ENCODE measurements around the gene KRTAP3-2. TPM values are rescaled to one million over a fixed set of nuclear protein-coding genes. Genes with fewer than 3 reads are reported as not detected.

The KRTAP3-2 gene
- total RNA-seq, 2 experiments from 2014 or later: not detected

DNA sequence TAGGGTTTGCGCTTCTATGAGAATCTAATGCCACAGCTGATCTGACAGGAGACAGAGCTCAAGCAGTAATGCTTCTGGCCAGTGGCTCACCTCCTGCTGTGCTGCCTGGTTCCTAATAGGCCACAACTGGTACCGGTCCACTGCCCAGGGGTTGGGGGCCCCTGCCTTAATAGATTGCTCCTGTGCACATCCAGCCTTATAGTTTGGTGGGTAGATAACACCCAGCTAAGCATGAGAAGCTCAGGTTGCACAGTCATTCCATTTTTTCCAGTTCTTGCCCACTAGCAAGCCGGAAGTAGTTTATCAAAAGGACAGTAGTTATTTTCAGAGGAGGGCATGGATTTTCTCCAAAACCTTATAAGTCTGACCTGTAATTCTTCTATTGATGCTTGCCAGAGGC, 19.7 kb upstream of the KRTAP3-2 start:
- Mint-ChIP-seq H3K27ac (no peak overlapping the region), H3K4me1 (peaks cover 2% of the 10 kb centered on the region), H3K27me3 (peaks cover 2% of the 10 kb centered on the region), H3K36me3 (no peaks in the 10 kb centered on the region), H3K9me3 (no peaks in the 10 kb centered on the region), H3K4me3 (no peak overlapping the region)
- no peak for DNase-seq
- no peak for ATAC-seq (ENCODE audit: low read depth)
- POLR2A ChIA-PET: no interaction called here

DNA sequence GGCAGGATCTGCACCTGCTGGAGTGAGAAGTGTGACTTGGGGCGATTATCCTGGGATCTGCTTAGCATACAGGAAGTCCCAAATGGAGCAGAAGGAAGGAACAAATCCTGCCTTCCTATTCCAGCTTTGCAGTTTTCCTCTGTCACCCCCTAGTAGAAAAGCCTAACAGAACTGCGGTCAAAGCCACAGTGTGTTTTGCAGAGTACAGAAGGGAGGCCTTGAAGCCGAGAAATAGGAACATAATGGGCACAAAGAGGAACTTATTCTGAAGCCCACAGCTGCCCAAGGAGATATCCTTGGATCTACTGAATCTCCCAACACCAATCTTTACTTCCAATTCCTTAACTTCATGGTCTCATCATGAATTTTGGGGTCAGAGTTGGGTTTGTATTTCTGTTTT, 18.8 kb upstream of the KRTAP3-2 start:
- DNase-seq: no peak
- no peak overlapping the region for H3K27ac Mint-ChIP-seq
- peaks cover 2% of the 10 kb centered on the region for H3K27me3 Mint-ChIP-seq
- no peaks in the 10 kb centered on the region for H3K36me3 Mint-ChIP-seq
- ATAC-seq (ENCODE audit: low read depth): no peak
- no peaks in the 10 kb centered on the region for H3K4me1 Mint-ChIP-seq
- no peak overlapping the region for H3K4me3 Mint-ChIP-seq
- H3K9me3 Mint-ChIP-seq: no peaks in the 10 kb centered on the region
- POLR2A ChIA-PET: no interaction called here

DNA sequence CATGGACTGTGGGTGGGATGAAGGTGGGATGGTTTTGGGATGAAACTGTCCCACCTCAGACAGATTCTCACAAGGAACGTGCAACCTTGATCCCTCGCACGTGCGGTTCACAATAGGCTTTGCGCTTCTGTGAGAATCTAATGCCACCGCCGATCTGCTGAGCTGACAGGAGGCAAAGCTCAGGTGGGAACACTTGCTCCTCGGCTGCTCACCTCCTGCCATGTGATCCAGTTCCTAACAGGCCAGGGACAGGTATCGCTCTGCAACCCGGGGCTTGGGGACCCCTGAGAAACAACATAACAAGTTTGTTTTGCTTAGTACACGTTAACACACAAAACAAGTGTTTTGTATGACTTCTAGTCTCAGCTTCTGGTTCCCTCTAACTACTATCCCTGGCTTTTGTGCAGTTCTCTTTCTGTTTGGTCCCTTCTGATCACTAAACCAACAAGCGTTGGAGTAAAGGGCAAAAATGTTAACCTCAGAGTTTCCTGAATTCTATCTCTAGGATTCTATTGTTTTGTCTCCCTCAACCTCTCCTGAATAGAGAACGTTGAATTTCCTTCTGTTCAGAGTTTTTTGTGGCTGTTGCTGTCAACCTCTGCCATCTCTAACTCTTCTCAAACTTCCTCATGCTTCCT, 17.0 kb upstream of the KRTAP3-2 start:
- no peaks in the 10 kb centered on the region for H3K9me3 Mint-ChIP-seq
- no peak overlapping the region for H3K27ac Mint-ChIP-seq
- POLR2A ChIA-PET: no interaction called here
- H3K27me3 Mint-ChIP-seq: peaks cover 2% of the 10 kb centered on the region
- H3K36me3 Mint-ChIP-seq: no peaks in the 10 kb centered on the region
- H3K4me3 Mint-ChIP-seq: no peak overlapping the region
- no peaks in the 10 kb centered on the region for H3K4me1 Mint-ChIP-seq
- ATAC-seq (ENCODE audit: low read depth) (no peak), DNase-seq (no peak)

DNA sequence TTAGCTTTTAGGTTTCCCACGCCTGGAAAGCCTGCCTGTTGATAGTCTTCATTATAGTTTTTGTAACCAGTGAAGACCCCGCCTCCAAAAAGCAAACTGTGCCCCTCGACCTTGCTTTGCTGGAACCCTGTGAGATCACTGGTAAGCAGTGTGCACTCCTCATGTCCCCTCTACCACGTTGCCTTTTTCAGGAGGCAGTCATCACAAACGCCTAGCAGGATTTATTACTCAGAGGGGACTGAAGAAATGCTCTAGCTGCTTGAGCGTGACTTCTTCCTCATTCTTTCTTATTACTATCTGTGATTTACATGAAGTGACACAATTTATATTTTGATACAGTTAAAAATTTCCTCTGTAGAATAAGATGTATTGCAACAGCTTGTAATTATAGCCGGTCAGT, 15.7 kb upstream of the KRTAP3-2 start:
- ATAC-seq (ENCODE audit: low read depth): no peak
- Mint-ChIP-seq H3K36me3 (no peaks in the 10 kb centered on the region), H3K27ac (no peak overlapping the region), H3K9me3 (no peaks in the 10 kb centered on the region), H3K4me1 (no peaks in the 10 kb centered on the region), H3K4me3 (no peak overlapping the region), H3K27me3 (peaks cover 2% of the 10 kb centered on the region)
- POLR2A ChIA-PET: no interaction called here
- no peak for DNase-seq

DNA sequence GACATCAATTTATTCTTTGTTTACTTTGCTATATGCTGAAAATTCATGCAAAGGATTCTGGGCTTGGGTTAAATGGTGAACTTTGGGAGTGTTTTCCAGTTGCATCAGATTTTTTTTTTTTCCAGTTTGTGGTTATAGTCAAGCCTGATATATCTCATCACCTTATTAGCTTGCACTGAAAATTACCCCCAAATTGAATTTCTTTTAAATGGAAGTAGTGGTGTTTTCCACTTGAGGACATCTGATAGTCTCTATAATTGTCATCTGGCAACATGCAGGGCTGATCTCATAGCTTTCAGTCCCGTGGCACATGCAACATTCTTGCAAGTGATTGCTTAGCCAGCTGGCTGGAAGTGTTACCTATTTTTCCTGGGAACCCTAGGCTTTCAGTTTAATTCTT, 13.9 kb upstream of the KRTAP3-2 start:
- H3K27ac Mint-ChIP-seq: no peak overlapping the region
- DNase-seq (no peak), ATAC-seq (ENCODE audit: low read depth) (no peak)
- no peaks in the 10 kb centered on the region for H3K36me3 Mint-ChIP-seq
- no peak overlapping the region for H3K4me3 Mint-ChIP-seq
- peaks cover 2% of the 10 kb centered on the region for H3K27me3 Mint-ChIP-seq
- no peaks in the 10 kb centered on the region for H3K9me3 Mint-ChIP-seq
- POLR2A ChIA-PET: no interaction called here
- no peaks in the 10 kb centered on the region for H3K4me1 Mint-ChIP-seq

DNA sequence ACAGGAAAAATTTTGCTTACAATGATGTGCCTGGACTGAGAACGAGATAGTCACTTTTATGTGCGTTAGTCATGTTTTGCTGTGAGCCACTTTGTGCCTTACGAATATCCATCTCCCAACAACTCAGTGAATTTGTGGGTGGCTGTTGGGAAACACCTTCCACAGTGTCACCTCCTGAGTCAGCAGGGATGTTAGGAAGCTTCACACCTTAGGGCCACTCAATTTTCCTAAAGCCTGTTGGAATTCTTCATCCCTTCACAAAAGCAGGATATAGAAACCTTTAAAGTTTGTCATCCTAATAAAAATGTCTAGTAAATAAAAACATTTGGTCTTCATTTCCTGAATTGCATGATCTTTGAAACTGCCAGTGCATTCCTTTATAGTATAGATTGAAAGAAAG, 13.5 kb upstream of the KRTAP3-2 start:
- no peaks in the 10 kb centered on the region for H3K4me1 Mint-ChIP-seq
- POLR2A ChIA-PET: no interaction called here
- H3K9me3 Mint-ChIP-seq: no peaks in the 10 kb centered on the region
- ATAC-seq (ENCODE audit: low read depth): no peak
- H3K27me3 Mint-ChIP-seq: peaks cover 2% of the 10 kb centered on the region
- H3K27ac Mint-ChIP-seq: no peak overlapping the region
- DNase-seq: no peak
- no peaks in the 10 kb centered on the region for H3K36me3 Mint-ChIP-seq
- H3K4me3 Mint-ChIP-seq: no peak overlapping the region

DNA sequence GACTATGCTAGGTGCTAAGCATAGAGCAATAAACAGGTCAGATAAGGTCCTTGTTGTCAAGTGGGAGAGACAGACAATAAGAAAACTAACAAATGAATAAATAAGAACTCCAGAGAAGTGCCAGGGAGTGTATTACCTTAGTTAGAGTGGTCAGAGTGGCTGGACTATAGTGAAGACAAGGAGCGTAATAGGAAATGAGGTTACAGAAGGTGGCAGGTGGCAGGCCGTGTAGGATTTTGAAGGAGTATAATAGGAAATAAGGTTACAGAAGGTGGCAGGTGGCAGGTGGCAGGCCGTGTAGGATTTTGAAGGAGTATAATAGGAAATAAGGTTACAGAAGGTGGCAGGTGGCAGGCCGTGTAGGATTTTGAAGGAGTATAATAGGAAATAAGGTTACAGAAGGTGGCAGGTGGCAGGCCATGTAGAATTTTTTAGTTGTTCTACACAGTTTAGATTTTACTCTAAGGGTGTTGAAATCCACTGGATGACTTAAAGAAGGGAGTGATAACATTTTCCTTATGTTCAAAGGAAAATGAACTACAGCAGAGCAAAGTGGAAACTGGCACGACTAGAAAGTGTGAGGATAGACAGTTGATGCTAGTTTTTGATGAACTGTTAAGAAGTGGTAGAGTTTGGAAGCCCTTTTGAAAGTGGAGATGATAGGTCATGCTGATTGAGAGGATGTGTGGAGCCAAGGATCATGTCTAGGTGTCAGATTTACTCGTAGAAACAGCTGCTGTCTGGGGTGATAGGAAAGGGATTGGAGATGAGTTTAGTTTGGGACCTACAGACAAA, 12.8 kb upstream of the KRTAP3-2 start:
- POLR2A ChIA-PET: no interaction called here
- H3K36me3 Mint-ChIP-seq: no peaks in the 10 kb centered on the region
- H3K27ac Mint-ChIP-seq: no peak overlapping the region
- peaks cover 2% of the 10 kb centered on the region for H3K27me3 Mint-ChIP-seq
- DNase-seq: no peak
- no peak for ATAC-seq (ENCODE audit: low read depth)
- H3K9me3 Mint-ChIP-seq: no peaks in the 10 kb centered on the region
- H3K4me1 Mint-ChIP-seq: no peaks in the 10 kb centered on the region
- H3K4me3 Mint-ChIP-seq: no peak overlapping the region

DNA sequence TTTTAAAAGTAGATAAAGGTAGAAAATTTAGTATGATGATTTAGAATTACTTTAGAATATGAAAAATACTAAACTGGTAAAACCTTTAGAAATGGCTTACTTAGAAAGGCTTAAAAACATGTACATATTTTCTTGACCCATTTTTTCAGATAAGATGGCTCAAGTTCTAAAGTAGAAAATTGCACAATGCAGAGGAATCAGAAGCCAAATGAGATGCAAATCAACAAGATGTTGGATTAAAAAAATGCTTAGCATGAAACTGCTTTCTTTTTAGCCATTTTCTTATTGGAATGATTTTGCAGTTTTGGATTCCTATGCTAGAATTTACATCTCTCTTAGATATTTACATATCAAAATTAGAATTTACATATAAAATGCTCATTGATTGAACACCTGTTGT, 10.7 kb upstream of the KRTAP3-2 start:
- H3K9me3 Mint-ChIP-seq: no peaks in the 10 kb centered on the region
- peaks cover 2% of the 10 kb centered on the region for H3K27me3 Mint-ChIP-seq
- no peak for ATAC-seq (ENCODE audit: low read depth)
- no peaks in the 10 kb centered on the region for H3K4me1 Mint-ChIP-seq
- DNase-seq: no peak
- H3K27ac Mint-ChIP-seq: no peak overlapping the region
- POLR2A ChIA-PET: no interaction called here
- H3K4me3 Mint-ChIP-seq: no peak overlapping the region
- no peaks in the 10 kb centered on the region for H3K36me3 Mint-ChIP-seq

DNA sequence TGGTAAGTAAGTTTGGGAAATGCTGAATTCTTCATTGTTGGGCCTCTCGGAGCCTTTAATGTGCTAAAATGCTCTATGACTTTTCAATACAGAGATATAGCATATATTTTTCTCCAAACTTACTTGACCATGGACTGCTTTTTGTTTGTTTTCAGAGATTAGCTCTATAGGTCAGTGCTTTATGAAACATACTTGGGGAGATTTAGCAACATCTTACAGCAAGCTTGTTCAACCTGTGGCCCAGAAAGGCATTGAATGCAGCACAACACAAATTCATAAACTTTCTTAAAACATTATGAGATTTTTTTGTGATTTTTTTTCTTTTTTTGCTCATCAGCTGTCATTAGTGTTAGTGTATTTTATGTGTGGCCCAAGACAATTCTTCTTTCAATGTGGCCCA, 10.2 kb upstream of the KRTAP3-2 start:
- Mint-ChIP-seq H3K27me3 (peaks cover 2% of the 10 kb centered on the region), H3K36me3 (no peaks in the 10 kb centered on the region), H3K4me1 (no peaks in the 10 kb centered on the region), H3K4me3 (no peak overlapping the region), H3K9me3 (no peaks in the 10 kb centered on the region), H3K27ac (no peak overlapping the region)
- DNase-seq: no peak
- ATAC-seq (ENCODE audit: low read depth): no peak
- POLR2A ChIA-PET: no interaction called here

DNA sequence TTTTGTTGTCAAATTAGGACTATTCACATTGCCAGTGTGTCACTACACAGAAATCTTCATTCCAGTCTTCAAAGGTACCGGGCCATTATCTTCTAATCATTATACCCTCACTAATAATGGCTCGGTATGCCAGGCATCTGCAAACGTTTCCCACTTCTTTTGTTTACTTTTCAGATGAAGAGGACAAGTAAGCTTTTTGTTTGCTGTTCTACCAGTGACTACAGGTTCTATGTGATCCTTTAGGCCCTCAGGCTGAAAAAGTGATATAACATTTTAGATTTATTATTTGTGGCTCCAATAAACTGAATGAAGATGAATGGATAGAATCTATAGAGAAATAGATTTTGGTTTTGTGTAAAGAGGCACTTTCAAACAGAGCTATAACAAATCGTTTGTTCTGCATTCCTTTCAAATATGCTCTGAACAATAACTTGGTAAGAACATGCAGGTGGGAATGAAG, 9.6 kb upstream of the KRTAP3-2 start:
- POLR2A ChIA-PET: no interaction called here
- no peak overlapping the region for H3K27ac Mint-ChIP-seq
- ATAC-seq (ENCODE audit: low read depth) (no peak), DNase-seq (no peak)
- H3K36me3 Mint-ChIP-seq: no peaks in the 10 kb centered on the region
- H3K4me3 Mint-ChIP-seq: no peak overlapping the region
- H3K9me3 Mint-ChIP-seq: no peaks in the 10 kb centered on the region
- no peaks in the 10 kb centered on the region for H3K4me1 Mint-ChIP-seq
- peaks cover 1% of the 10 kb centered on the region for H3K27me3 Mint-ChIP-seq

DNA sequence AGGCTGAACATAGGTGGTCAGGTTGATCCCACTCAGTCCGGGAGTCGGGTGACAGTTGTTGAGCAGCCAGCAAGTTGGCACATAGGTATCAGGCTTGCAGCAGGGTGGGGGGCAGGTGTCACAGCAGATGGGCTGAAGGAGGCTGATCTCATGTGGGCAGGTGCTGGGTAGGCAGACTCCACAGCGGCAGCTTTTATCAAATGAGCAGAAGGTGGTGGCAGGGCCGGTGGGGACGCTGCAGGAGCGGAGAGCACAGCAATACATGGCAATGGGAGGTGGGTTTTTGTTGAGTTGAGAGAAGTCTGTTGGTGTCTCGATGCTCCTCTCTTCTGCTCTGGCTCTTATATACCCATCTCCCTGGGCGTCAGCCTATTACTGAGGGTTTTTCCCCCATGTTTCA, 9.1 kb upstream of the KRTAP3-2 start, which contains the start of gene KRTAP3-1:
Gene KRTAP3-1 (minus strand): TSS at position 318 of the 400 bp plus-strand sequence. CDS start 54 bp downstream, at position 264.
- Mint-ChIP-seq H3K36me3 (no peaks in the 10 kb centered on the region), H3K27me3 (peaks cover 4% of the 10 kb centered on the region), H3K9me3 (no peaks in the 10 kb centered on the region), H3K4me3 (no peak within 1 kb of the TSS), H3K27ac (no peak within 1 kb of the TSS), H3K4me1 (no peaks in the 10 kb centered on the region)
- ATAC-seq (ENCODE audit: low read depth): no peak
- POLR2A ChIA-PET: no interaction called here
- no peak for DNase-seq

DNA sequence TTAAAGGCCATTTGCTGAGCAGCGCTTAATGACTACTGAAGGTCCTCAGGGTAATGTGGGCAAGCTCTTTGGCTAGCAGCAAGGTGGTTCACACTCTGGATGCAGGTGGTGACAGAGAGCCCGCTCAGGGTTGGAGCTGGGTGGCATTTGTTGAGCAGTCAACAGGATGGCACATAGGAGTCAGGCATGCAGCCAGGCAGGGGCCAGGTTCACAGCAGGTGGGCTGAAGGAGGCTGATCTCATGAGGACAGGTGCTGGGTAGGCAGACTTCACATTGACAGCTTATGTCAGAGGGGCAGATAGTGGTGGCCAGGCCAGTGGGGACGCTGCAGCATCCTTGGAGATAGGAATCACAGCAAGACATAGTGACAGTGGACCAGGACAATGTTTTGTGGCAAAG, 4.7 kb upstream of the KRTAP3-2 start:
- H3K9me3 Mint-ChIP-seq: no peaks in the 10 kb centered on the region

DNA sequence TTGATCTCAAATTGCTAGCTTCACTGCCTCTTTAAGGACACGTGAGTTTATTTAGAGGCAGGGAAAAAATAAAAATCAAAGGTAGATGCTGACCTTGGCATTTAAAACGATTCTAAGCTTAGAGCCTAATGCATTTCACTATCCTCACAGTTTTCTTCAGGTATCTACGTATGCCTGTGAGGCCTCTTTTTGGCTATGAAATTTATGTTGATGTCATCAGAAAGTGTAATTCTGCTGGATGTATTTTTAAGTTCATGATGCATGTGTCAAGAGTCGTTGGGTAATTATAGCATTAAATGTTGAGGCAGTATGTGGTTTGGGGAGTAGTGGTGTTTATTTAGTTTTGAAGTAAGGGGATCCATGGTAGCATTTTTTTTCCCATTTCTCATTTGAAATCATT, 4.2 kb upstream of the KRTAP3-2 start:
- Mint-ChIP-seq H3K27me3 (peaks cover 11% of the 10 kb centered on the region), H3K27ac (no peak overlapping the region), H3K4me1 (no peaks in the 10 kb centered on the region), H3K36me3 (no peaks in the 10 kb centered on the region), H3K9me3 (no peaks in the 10 kb centered on the region), H3K4me3 (no peak overlapping the region)
- DNase-seq (no peak), ATAC-seq (ENCODE audit: low read depth) (no peak)
- POLR2A ChIA-PET: no interaction called here

More for the DNA sequence above, 4.7 kb upstream of the KRTAP3-2 start:
- DNase-seq: no peak
- no peak overlapping the region for H3K27ac Mint-ChIP-seq
- H3K27me3 Mint-ChIP-seq: peaks cover 7% of the 10 kb centered on the region
- no peaks in the 10 kb centered on the region for H3K36me3 Mint-ChIP-seq
- H3K4me3 Mint-ChIP-seq: no peak overlapping the region
- no peak for ATAC-seq (ENCODE audit: low read depth)
- POLR2A ChIA-PET: no interaction called here
- no peaks in the 10 kb centered on the region for H3K4me1 Mint-ChIP-seq

DNA sequence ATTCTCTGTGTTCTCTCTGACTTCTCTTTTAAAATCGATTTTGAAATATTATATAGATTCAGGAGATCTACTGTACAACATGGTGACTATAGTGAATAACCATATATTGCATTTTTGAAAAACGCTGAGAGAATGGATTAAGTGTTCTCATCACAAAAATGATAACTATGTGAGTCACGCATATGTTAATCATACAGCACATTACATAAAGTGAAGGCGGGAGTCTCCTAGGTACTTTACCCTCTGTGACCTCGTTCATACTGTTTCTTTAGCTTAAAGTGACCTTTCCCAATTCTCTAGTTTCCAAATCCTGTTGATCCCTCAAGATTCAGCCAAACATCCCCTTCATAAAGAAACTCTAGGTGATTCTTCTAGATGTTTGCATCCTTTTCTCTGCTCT, 3.1 kb upstream of the KRTAP3-2 start:
- H3K27ac Mint-ChIP-seq: no peak overlapping the region
- H3K4me1 Mint-ChIP-seq: no peaks in the 10 kb centered on the region
- no peaks in the 10 kb centered on the region for H3K36me3 Mint-ChIP-seq
- H3K4me3 Mint-ChIP-seq: no peak overlapping the region
- POLR2A ChIA-PET: no interaction called here
- H3K9me3 Mint-ChIP-seq: no peaks in the 10 kb centered on the region
- ATAC-seq (ENCODE audit: low read depth): no peak
- no peak for DNase-seq
- H3K27me3 Mint-ChIP-seq: peaks cover 12% of the 10 kb centered on the region
